Ramos (cell line): ENCODE results near the gene TCHP.
"Not testable (repeated sequence)": the region's sequence is repeated elsewhere in the genome, so short reads cannot be mapped to it uniquely, and the experiment has no call there.

Experiments
- in situ Hi-C: fragments of 300-500 bp; cut with MboI; formaldehyde crosslinking; loops from one replicate; pipeline ENCODE4 v1.14.3; 2022; ENCODE audit warnings: low sequenced_read_pairs; ENCODE audit not compliant: unreplicated experiment

Gene TCHP

GRCh38 chr12:109899783-109900751, at the start of gene TCHP:
TSS of gene TCHP (plus strand) at chr12:109900274. CDS start at chr12:109903027, 2,753 bp downstream.
- in situ Hi-C loops: no loop called here

- in situ Hi-C loops: not testable (repeated sequence)
Observed at GRCh38 chr12:109850518-109850917, 49.6 kb upstream of the TCHP start.

GRCh38 chr12:109855377-109855776, 44.7 kb upstream of the TCHP start:
- in situ Hi-C loops: loop anchor here (5.0 kb wide), 1 partner anchor 72 kb away; no protein-coding TSS in a partner anchor

- in situ Hi-C loops: loop anchor here (5.0 kb wide), 1 partner anchor 70 kb away; no protein-coding TSS in a partner anchor
Observed at GRCh38 chr12:109857715-109858114, 42.4 kb upstream of the TCHP start.

GRCh38 chr12:109858764-109859163, 41.3 kb upstream of the TCHP start:
- in situ Hi-C loops: loop anchor here (5.0 kb wide), 1 partner anchor 69 kb away; no protein-coding TSS in a partner anchor

- in situ Hi-C loops: no loop called here
Observed at GRCh38 chr12:109860977-109861376, 39.1 kb upstream of the TCHP start.

GRCh38 chr12:109861689-109862314, 38.3 kb upstream of the TCHP start:
- in situ Hi-C loops: no loop called here

GRCh38 chr12:109862491-109862890, 37.6 kb upstream of the TCHP start:
- in situ Hi-C loops: not testable (repeated sequence)

- in situ Hi-C loops: no loop called here
Observed at GRCh38 chr12:109863847-109864712, 36.0 kb upstream of the TCHP start.

- in situ Hi-C loops: no loop called here
Observed at GRCh38 chr12:109864916-109865315, 35.2 kb upstream of the TCHP start.

GRCh38 chr12:109868182-109869051, 31.7 kb upstream of the TCHP start:
- in situ Hi-C loops: no loop called here

GRCh38 chr12:109870648-109871047, 29.4 kb upstream of the TCHP start:
- in situ Hi-C loops: no loop called here

- in situ Hi-C loops: no loop called here
Observed at GRCh38 chr12:109871668-109872314, 28.3 kb upstream of the TCHP start.

GRCh38 chr12:109873653-109874052, 26.4 kb upstream of the TCHP start:
- in situ Hi-C loops: no loop called here

GRCh38 chr12:109875572-109876131, 24.4 kb upstream of the TCHP start:
- in situ Hi-C loops: no loop called here

- in situ Hi-C loops: no loop called here
Observed at GRCh38 chr12:109876406-109876805, 23.7 kb upstream of the TCHP start.

GRCh38 chr12:109877504-109878246, 22.4 kb upstream of the TCHP start:
- in situ Hi-C loops: no loop called here

GRCh38 chr12:109878247-109878625, 21.8 kb upstream of the TCHP start:
- in situ Hi-C loops: no loop called here
